Motor neuron (in vitro differentiated cells): ENCODE data around the gene SFI1. TPM values are rescaled to one million over a fixed set of nuclear protein-coding genes. Genes with fewer than 3 reads are reported as not detected.
A peak's percentile ranks its signal among the peaks of the same experiment; 100 is the strongest.
"Not testable (repeated sequence)": the region's sequence is repeated elsewhere in the genome, so short reads cannot be mapped to it uniquely, and the experiment has no call there.

Experiments used
- ATAC-seq, 8 experiments: fragments of 200-7000 bp; cut with Tn5 transposase; replicated peaks in 6 of 8; 2 replicates each; pipeline ENCODE4 v1.8.0; 2021; ENCODE audit warnings: mild to moderate bottlenecking in 8 of 8, moderate library complexity in 8 of 8
- H3K27ac ChIP-seq, 2 donors: fragments of 250-450 bp; sonication (Bioruptor Pico); 2 replicates each; pipeline ENCODE4 v1.9.0; 2021; ENCODE audit warnings: antibody characterized with exemption in 2 of 2, mild to moderate bottlenecking in 2 of 2, moderate library complexity in 1 of 2
- H3K4me1 ChIP-seq, 2 donors: fragments of 250-450 bp; sonication (Bioruptor Pico); replicated peaks in 1 of 2; 2 replicates each; pipeline ENCODE4 v1.6.1; 2021; ENCODE audit warnings: antibody characterized with exemption in 2 of 2, mild to moderate bottlenecking in 2 of 2, moderate library complexity in 1 of 2
- H3K4me3 ChIP-seq, 5 donors: fragments of 250-450 bp; sonication (Bioruptor Pico); 2 replicates each; pipeline ENCODE4 v1.9.0; 2021; ENCODE audit warnings: antibody characterized with exemption in 5 of 5, mild to moderate bottlenecking in 5 of 5, moderate library complexity in 4 of 5
- WGBS, 10 experiments: fragments of 450-650 bp; shearing (Covaris generic); methylation state at CpG; one replicate each; pipeline ENCODE4 v1.0.0; 2022; 5-methylcytosine and 5-hydroxymethylcytosine counted together
- in situ Hi-C, 9 experiments: fragments of 400-800 bp; cut with MboI; loops; one replicate each; pipeline ENCODE4 v1.15.0; 2021; ENCODE audit warnings: low sequenced_read_pairs in 9 of 9, low pct_unique_long_range_greater_than_20kb in 2 of 9; ENCODE audit not compliant: unreplicated experiment in 9 of 9
- total RNA-seq, 8 experiments: library from RNA; unstranded; fragments of 300-600 nt; gene quantifications; 2 replicates each; pipeline versions ENCODE4 v1.2.3 to v1.2.4, GENCODE V29; 2022

Gene SFI1
- total RNA-seq, 8 experiments from 2014 or later, result 5.2 to 23.1 (median 14.4) TPM

GRCh38 chr22:31497148-31497938, 1.0 kb downstream of the SFI1 start:
- in situ Hi-C loops, result no loop called here
- WGBS, 10 experiments, result 53 to 100% (median 87%) methylated on average over 2 to 9 of the region's 10 CpGs; no CpG with 5 or more reads in 1 of the 10 experiments
- H3K4me3 ChIP-seq, result peak overlapping the region; percentile 52 to 99 (median 72)
- no peak for ATAC-seq
- peaks cover 5% of the 10 kb centered on the region in 2 donors for H3K4me1 ChIP-seq
- H3K27ac ChIP-seq, result no peak overlapping the region

DNA sequence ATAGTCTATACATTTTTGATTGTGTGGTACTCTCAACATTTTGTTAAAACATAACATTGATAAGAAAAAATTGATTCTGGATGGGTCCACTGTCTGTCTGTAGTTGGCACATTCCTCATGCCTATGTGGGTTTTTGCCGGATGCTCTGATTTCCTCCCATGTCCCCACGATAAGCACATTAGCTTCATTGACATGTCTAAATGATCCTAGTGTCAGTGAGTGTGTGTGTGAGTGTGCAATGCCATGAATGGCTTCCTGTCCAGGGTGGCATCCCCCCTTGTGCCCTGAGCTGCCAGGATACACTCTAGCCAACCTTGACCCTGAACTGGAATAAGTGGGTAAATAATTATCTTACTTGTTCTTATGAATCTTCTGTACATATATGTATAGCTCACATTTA, 5.4 kb downstream of the SFI1 start:
- WGBS, 10 experiments, result 92 to 100% (median 100%) methylated on average over 1 to 2 of the region's 2 CpGs; no CpG with 5 or more reads in 3 of the 10 experiments
- Histone ChIP-seq H3K4me1 (no peaks in the 10 kb centered on the region), H3K4me3 (no peak overlapping the region), H3K27ac (no peak overlapping the region)
- in situ Hi-C loops, result no loop called here
- no peak for ATAC-seq

- ATAC-seq, result no peak
- in situ Hi-C loops, result no loop called here
- WGBS, 10 experiments, result 82 to 100% (median 93%) methylated on average over 3 to 14 of the region's 14 CpGs
- H3K27ac ChIP-seq, result no peak overlapping the region
- H3K4me3 ChIP-seq, result no peak overlapping the region
- no peaks in the 10 kb centered on the region for H3K4me1 ChIP-seq
Observed at GRCh38 chr22:31503211-31503964, 7.1 kb downstream of the SFI1 start.

GRCh38 chr22:31504282-31504681, 7.9 kb downstream of the SFI1 start:
- WGBS, 10 experiments, result 45 to 100% (median 77%) methylated on average over 1 to 4 of the region's 4 CpGs
- peak in 1 of 8 experiments; percentile 43 for ATAC-seq
- Histone ChIP-seq H3K4me3 (no peak overlapping the region), H3K27ac (no peak overlapping the region), H3K4me1 (no peaks in the 10 kb centered on the region)
- in situ Hi-C loops, result no loop called here

- in situ Hi-C loops, H3K27ac ChIP-seq, H3K4me3 ChIP-seq, H3K4me1 ChIP-seq, ATAC-seq: not testable (repeated sequence)
Observed at GRCh38 chr22:31507517-31507916, 11.2 kb downstream of the SFI1 start.

DNA sequence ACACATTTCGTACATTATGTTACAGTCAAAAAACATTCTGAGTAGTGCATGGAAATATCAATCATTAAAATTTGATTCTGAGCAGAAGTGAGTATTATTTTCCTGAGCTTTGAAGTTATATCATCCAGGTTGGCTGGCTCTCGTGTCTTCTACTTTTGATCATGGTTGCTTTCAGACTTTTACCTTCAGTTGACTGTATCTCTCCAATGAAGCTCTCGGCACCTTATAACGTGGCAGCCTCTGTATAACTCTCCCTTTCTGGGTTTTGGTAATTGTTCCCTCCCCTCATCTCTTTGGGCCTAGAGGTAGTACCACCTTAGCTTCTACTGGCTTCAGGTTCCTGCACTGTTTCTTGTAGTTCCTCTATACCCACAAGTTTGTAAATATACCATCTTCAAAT, 12.2 kb downstream of the SFI1 start:
- no peak for ATAC-seq
- 90 to 100% (median 99%) methylated on average over 2 to 4 of the region's 4 CpGs for WGBS, 10 experiments
- Histone ChIP-seq H3K4me3 (no peak overlapping the region), H3K4me1 (no peaks in the 10 kb centered on the region), H3K27ac (no peak overlapping the region)
- in situ Hi-C loops, result no loop called here

GRCh38 chr22:31509061-31509762, 12.9 kb downstream of the SFI1 start:
- in situ Hi-C loops, result no loop called here
- WGBS, 10 experiments, result 16 to 100% (median 72%) methylated on average over 2 to 5 of the region's 6 CpGs
- Histone ChIP-seq H3K4me1 (no peaks in the 10 kb centered on the region), H3K4me3 (no peak overlapping the region), H3K27ac (no peak overlapping the region)
- peak in 3 of 8 experiments; percentile 69 to 99 (median 98) for ATAC-seq

- in situ Hi-C loops, result no loop called here
- ATAC-seq, result no peak
- Histone ChIP-seq H3K4me1 (no peaks in the 10 kb centered on the region), H3K27ac (no peak overlapping the region), H3K4me3 (no peak overlapping the region)
- WGBS, 10 experiments, result 71 to 100% (median 89%) methylated on average over 1 to 4 of the region's 4 CpGs
Observed at GRCh38 chr22:31520051-31520450, 23.7 kb downstream of the SFI1 start.

- in situ Hi-C loops, ATAC-seq, H3K27ac ChIP-seq, H3K4me1 ChIP-seq, H3K4me3 ChIP-seq: not testable (repeated sequence)
- 92 to 100% (median 100%) methylated on average over 1 to 4 of the region's 5 CpGs; no CpG with 5 or more reads in 1 of the 10 experiments for WGBS, 10 experiments
Observed at GRCh38 chr22:31524132-31524531, 27.8 kb downstream of the SFI1 start.

GRCh38 chr22:31526270-31526669, 29.9 kb downstream of the SFI1 start:
- Histone ChIP-seq H3K4me3 (no peak overlapping the region), H3K4me1 (no peaks in the 10 kb centered on the region), H3K27ac (no peak overlapping the region)
- no peak for ATAC-seq
- in situ Hi-C loops, result no loop called here
- WGBS, 10 experiments, result 60 to 100% (median 100%) methylated on average over 1 to 6 of the region's 7 CpGs; no CpG with 5 or more reads in 3 of the 10 experiments

GRCh38 chr22:31530823-31531195, 34.5 kb downstream of the SFI1 start:
- Histone ChIP-seq H3K4me3 (no peak overlapping the region), H3K27ac (no peak overlapping the region), H3K4me1 (no peaks in the 10 kb centered on the region)
- WGBS, 10 experiments, result 46 to 100% (median 95%) methylated on average over 1 to 3 of the region's 3 CpGs
- in situ Hi-C loops, result no loop called here
- ATAC-seq, result peak in 3 of 8 experiments; percentile 48 to 74 (median 50)

- 86 to 100% (median 100%) methylated on average over 1 of the region's 1 CpG; no CpG with 5 or more reads in 3 of the 10 experiments for WGBS, 10 experiments
- Histone ChIP-seq H3K4me1 (no peaks in the 10 kb centered on the region), H3K4me3 (no peak overlapping the region), H3K27ac (no peak overlapping the region)
- no peak for ATAC-seq
- in situ Hi-C loops, result no loop called here
Observed at GRCh38 chr22:31532060-31532459, 35.7 kb downstream of the SFI1 start.

- 43 to 100% (median 67%) methylated on average over 1 to 5 of the region's 5 CpGs; no CpG with 5 or more reads in 1 of the 10 experiments for WGBS, 10 experiments
- H3K4me1 ChIP-seq, result no peaks in the 10 kb centered on the region
- in situ Hi-C loops, result no loop called here
Observed at GRCh38 chr22:31533374-31533773, 37.0 kb downstream of the SFI1 start.

More at GRCh38 chr22:31533374-31533773, 37.0 kb downstream of the SFI1 start:
- Histone ChIP-seq H3K4me3 (no peak overlapping the region), H3K27ac (no peak overlapping the region)
- no peak for ATAC-seq
